Measurements from ENCODE around the gene DTNBP1. TPM values are rescaled to one million over a fixed set of nuclear protein-coding genes. Genes with fewer than 3 reads are reported as not detected.

The DTNBP1 gene
- total RNA-seq, 1 donor from 2014 or later, result 19.2 TPM

DNA sequence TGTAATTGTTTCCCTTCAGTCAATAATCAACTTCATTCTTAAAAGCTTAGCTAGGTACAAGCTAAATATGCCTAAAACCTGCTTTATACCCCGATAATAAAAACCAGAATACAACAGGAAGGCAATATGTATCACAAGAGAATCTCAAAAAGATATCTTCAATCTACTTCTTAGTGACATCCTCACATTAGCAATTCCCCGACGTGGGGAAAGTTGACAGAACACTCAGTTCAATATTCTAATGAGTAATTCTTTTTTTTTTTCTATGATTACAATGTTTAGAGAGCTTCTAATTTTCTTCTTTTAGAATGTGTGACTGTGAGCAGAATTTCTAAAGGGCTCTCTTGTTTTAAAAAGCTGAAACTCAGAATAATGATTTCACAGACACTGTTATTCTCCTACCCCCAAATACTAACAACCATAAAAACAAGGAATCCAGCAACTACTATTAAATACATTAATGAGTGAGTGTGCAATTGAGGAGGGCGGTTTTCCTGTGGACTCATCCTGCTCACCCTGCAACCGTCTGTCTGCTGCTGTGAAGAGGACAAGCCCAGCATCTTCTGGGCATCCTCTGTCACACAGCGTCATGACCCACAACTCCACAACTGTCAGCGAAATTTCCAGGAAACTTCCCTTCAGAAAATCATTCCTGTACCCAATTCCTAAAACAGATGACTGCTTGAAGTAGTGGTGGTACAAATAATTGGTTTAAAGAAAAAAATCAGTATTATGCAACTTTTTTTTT is 68.1 kb downstream of the DTNBP1 start:
- H3K4me1 ChIP-seq, result peaks cover 47% of the 10 kb centered on the region
- TF ChIP-seq, protein P1, sequence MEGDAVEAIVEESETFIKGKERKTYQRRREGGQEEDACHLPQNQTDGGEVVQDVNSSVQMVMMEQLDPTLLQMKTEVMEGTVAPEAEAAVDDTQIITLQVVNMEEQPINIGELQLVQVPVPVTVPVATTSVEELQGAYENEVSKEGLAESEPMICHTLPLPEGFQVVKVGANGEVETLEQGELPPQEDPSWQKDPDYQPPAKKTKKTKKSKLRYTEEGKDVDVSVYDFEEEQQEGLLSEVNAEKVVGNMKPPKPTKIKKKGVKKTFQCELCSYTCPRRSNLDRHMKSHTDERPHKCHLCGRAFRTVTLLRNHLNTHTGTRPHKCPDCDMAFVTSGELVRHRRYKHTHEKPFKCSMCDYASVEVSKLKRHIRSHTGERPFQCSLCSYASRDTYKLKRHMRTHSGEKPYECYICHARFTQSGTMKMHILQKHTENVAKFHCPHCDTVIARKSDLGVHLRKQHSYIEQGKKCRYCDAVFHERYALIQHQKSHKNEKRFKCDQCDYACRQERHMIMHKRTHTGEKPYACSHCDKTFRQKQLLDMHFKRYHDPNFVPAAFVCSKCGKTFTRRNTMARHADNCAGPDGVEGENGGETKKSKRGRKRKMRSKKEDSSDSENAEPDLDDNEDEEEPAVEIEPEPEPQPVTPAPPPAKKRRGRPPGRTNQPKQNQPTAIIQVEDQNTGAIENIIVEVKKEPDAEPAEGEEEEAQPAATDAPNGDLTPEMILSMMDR (IDR thresholded peaks at IDR 0.05; ENCODE audit: borderline replicate concordance), result no peak
- intact Hi-C loops (cut with micrococcal nuclease), result no loop called here
- no peaks in the 10 kb centered on the region for H3K27me3 ChIP-seq (ENCODE audit: low read depth)
- no peaks in the 10 kb centered on the region for H3K36me3 ChIP-seq
- DNase-seq, result no peak
- no peaks in the 10 kb centered on the region for H3K9me3 ChIP-seq (replicated peaks)
- peak overlapping the region; percentile 86 for H3K27ac ChIP-seq (replicated peaks)
- H3K4me3 ChIP-seq, result no peak overlapping the region

DNA sequence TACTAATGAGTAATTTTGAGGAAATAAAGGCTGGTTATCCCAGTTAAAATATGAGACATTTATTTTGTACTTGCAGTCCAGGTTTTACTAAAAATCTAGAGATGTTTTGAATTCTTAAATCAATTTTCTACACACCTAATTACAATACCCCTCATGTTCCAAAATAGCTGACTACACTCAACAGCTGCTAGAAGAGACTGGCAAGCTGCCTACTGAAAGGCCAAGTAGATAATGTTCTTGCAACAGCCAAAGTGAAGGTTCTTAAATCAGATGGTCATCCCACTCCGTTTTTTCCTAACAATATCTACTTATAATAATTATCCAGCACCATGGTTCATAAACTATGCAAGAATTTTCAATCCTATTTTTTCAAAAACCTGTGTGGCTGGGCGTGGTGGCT is 69.0 kb downstream of the DTNBP1 start:
- TF ChIP-seq, protein P1 (IDR thresholded peaks at IDR 0.05; ENCODE audit: borderline replicate concordance), result no peak
- H3K4me3 ChIP-seq, result no peak overlapping the region
- no peaks in the 10 kb centered on the region for H3K27me3 ChIP-seq (ENCODE audit: low read depth)
- H3K27ac ChIP-seq (replicated peaks), result peak overlapping the region; percentile 86
- no peak for DNase-seq
- no peaks in the 10 kb centered on the region for H3K36me3 ChIP-seq
- peaks cover 47% of the 10 kb centered on the region for H3K4me1 ChIP-seq
- no peaks in the 10 kb centered on the region for H3K9me3 ChIP-seq (replicated peaks)
- intact Hi-C loops (cut with micrococcal nuclease), result no loop called here

DNA sequence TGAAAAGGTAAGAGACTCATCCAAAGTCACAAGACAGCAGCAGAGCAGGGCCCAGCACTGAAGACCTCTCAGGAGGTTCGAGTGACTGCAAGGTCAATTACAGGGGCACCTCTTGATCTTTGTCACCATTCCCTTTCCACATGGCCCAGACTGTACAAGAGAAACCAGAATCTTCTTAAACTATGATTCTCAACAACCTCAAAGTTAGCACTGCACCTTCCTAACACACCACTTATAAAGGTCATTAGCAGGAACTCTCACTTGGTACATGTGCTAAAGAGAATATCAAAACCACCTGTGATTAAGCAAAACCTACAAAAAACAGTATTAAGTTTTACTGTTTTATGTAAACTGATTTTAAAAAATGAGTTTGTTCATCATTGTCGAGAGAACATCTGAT is 70.2 kb downstream of the DTNBP1 start:
- no peak overlapping the region for H3K27ac ChIP-seq (replicated peaks)
- no peak overlapping the region for H3K4me3 ChIP-seq
- no peak for DNase-seq
- H3K27me3 ChIP-seq (ENCODE audit: low read depth), result no peaks in the 10 kb centered on the region
- no peaks in the 10 kb centered on the region for H3K9me3 ChIP-seq (replicated peaks)
- no peaks in the 10 kb centered on the region for H3K36me3 ChIP-seq
- intact Hi-C loops (cut with micrococcal nuclease), result no loop called here
- TF ChIP-seq, protein P1 (IDR thresholded peaks at IDR 0.05; ENCODE audit: borderline replicate concordance), result no peak
- H3K4me1 ChIP-seq, result peaks cover 47% of the 10 kb centered on the region

DNA sequence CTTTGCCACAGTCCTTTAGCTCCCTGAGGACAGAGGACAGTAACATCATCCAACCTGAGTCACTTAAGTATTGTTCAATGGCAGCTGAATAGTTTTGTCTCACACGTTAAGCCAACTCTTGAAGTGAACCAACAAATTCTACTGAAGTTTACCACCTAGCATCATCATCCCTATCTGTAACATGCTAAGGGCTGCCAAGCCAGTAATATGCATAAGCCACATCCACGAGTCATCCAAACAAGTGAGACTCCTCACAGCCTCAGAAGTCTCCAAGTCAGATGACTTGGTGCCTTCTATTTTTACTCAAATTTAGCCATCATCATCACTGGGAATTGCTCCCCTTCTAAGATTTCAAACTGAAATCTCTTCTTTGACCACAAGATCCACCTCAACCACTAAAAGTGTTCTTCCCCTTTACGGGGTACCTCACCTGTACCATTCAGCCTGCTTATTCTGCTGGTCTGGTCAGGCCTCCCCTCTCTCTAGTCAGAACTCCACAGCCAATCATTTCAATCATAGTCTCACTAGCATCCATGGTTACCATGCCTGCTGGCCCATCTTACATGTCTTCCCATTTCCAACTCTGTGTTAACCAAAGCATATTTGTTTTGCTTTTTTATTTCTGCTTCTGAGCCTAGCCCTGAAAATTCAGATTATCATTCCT is 73.7 kb downstream of the DTNBP1 start:
- H3K27ac ChIP-seq (replicated peaks), result no peak overlapping the region
- H3K36me3 ChIP-seq, result no peaks in the 10 kb centered on the region
- no peak for DNase-seq

DNA sequence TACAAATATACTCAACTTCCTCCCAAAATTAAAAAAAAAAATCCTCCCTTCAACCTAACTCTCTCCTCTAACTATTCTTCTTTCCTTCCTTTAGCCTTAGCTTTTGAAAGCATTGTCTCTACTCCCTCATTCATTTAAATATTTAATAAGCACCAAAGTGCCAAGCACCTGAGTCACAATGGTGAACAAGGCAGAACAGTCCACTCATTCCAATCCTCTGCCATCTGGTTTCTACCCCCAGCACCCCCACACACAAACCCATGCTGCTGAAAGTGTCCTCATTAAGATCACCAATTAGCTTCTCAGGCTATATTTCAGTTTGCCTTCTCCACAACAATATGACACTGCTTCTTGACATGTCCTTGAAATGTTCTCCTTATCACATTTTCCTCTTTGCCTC is 76.3 kb downstream of the DTNBP1 start:
- no peak for DNase-seq
- no peaks in the 10 kb centered on the region for H3K27me3 ChIP-seq (ENCODE audit: low read depth)
- H3K4me1 ChIP-seq, result peaks cover 12% of the 10 kb centered on the region
- TF ChIP-seq, protein P1 (IDR thresholded peaks at IDR 0.05; ENCODE audit: borderline replicate concordance), result no peak
- H3K27ac ChIP-seq (replicated peaks), result no peak overlapping the region
- intact Hi-C loops (cut with micrococcal nuclease), result no loop called here
- H3K9me3 ChIP-seq (replicated peaks), result no peaks in the 10 kb centered on the region
- H3K36me3 ChIP-seq, result no peaks in the 10 kb centered on the region
- H3K4me3 ChIP-seq, result no peak overlapping the region

More for the DNA sequence above, 73.7 kb downstream of the DTNBP1 start:
- Histone ChIP-seq H3K4me1 (peaks cover 26% of the 10 kb centered on the region), H3K27me3 (ENCODE audit: low read depth) (no peaks in the 10 kb centered on the region), H3K4me3 (no peak overlapping the region), H3K9me3 (replicated peaks) (no peaks in the 10 kb centered on the region)
- intact Hi-C loops (cut with micrococcal nuclease), result no loop called here
- TF ChIP-seq, protein P1 (IDR thresholded peaks at IDR 0.05; ENCODE audit: borderline replicate concordance), result no peak

All from left ventricle myocardium inferior (tissue), 1 donor.